DND-41 (cell line): ENCODE results near the gene WRAP73.

Experiments
- EZH2 ChIP-seq: IDR thresholded peaks from 3 replicates; pipeline ENCODE4 v1.6.1; 2012; ENCODE audit warnings: borderline replicate concordance, low read depth, mild to moderate bottlenecking, moderate library complexity, low read length, inconsistent platforms; ENCODE audit not compliant: severe bottlenecking
- TF ChIP-seq, protein P1 (sequence below): IDR thresholded peaks from 2 replicates; pipeline ENCODE4 v1.5.1; 2012; ENCODE audit warnings: borderline replicate concordance, low read length, moderate library complexity, mild to moderate bottlenecking; ENCODE audit not compliant: poor library complexity, severe bottlenecking; ENCODE audit errors: extremely low read depth

DNA sequence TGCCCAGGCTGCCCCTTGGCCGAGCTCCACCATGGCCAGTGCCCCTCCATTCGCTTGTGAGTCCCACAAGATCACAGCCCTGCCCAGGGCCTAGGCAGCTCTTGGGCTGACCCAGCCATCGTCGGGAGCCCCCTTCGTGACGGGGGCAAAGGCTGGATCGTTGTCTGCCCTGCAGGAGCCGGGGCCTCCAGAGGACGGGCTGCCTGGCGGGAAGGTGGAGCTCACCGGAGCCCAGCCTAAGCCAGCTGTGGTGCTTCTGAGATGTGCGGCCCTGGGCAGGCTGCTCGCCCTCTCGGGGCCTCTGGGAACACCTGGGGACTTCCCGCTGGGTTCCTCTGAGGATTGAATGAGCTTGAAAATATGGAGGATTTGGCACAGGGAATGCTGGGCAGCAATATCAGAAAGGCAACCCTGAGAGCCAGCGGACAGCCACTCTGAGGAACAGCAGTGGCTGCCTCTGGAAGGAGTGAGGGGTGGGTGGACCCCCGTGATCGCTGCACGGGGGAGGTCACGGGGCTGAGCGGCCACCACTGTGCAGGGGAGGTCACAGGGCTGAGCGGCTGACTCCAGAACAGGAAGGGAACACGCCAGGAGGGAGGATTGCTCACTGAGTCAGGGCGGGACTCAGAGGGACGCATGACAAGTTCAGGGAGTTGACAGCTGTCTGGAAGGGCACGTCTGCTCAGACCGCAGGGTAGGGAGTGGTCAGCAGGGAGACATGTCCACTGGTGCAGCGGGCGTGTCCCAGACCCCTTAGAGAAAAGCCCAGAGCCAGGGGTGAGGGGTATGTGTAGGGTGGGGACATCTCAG is 21.7 kb upstream of the WRAP73 start:
- TF ChIP-seq, protein P1, sequence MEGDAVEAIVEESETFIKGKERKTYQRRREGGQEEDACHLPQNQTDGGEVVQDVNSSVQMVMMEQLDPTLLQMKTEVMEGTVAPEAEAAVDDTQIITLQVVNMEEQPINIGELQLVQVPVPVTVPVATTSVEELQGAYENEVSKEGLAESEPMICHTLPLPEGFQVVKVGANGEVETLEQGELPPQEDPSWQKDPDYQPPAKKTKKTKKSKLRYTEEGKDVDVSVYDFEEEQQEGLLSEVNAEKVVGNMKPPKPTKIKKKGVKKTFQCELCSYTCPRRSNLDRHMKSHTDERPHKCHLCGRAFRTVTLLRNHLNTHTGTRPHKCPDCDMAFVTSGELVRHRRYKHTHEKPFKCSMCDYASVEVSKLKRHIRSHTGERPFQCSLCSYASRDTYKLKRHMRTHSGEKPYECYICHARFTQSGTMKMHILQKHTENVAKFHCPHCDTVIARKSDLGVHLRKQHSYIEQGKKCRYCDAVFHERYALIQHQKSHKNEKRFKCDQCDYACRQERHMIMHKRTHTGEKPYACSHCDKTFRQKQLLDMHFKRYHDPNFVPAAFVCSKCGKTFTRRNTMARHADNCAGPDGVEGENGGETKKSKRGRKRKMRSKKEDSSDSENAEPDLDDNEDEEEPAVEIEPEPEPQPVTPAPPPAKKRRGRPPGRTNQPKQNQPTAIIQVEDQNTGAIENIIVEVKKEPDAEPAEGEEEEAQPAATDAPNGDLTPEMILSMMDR = no peak
- TF ChIP-seq EZH2 = no peak
